Naive B cell (primary cell): ENCODE results near the gene NGEF. TPM values are rescaled to one million over a fixed set of nuclear protein-coding genes. Genes with fewer than 3 reads are reported as not detected.
A peak's percentile ranks its signal among the peaks of the same experiment; 100 is the strongest.
"Not testable (repeated sequence)": the region's sequence is repeated elsewhere in the genome, so short reads cannot be mapped to it uniquely, and the experiment has no call there.

Source experiments
- ATAC-seq, 2 donors: fragments of 150-1000 bp; cut with Tn5 transposase; 2 replicates each; pipeline ENCODE4 v1.10.0; 2021; ENCODE audit warnings: low read depth in 2 of 2, mild to moderate bottlenecking in 2 of 2, moderate library complexity in 2 of 2
- DNase-seq: peaks from one replicate; pipeline ENCODE4 v3.0.0; 2022
- H3K27ac Mint-ChIP-seq, 6 donors: one replicate each; pipeline ENCODE4 v1.8.0; 2020 to 2022; ENCODE audit warnings: mild to moderate bottlenecking in 6 of 6, mixed read lengths in 6 of 6, moderate library complexity in 5 of 6, inconsistent platforms in 2 of 6
- H3K27me3 Mint-ChIP-seq, 3 donors: one replicate each; pipeline ENCODE4 v1.8.0; 2021 to 2022; ENCODE audit warnings: mixed read lengths in 3 of 3, mild to moderate bottlenecking in 1 of 3
- H3K36me3 Mint-ChIP-seq, 2 donors: one replicate each; pipeline ENCODE4 v1.8.0; 2020 to 2022; ENCODE audit warnings: mixed read lengths in 2 of 2, inconsistent platforms in 1 of 2, mild to moderate bottlenecking in 1 of 2
- H3K4me1 Mint-ChIP-seq, 3 donors: one replicate each; pipeline ENCODE4 v1.8.0; 2020 to 2022; ENCODE audit warnings: mixed read lengths in 3 of 3, inconsistent platforms in 1 of 3, mild to moderate bottlenecking in 1 of 3, moderate library complexity in 1 of 3
- H3K4me3 Mint-ChIP-seq, 8 donors: one replicate each; pipeline ENCODE4 v1.8.0; 2020 to 2022; ENCODE audit warnings: mild to moderate bottlenecking in 8 of 8, mixed read lengths in 8 of 8, moderate library complexity in 8 of 8, inconsistent platforms in 2 of 8
- H3K9me3 Mint-ChIP-seq, 7 donors: one replicate each; pipeline ENCODE4 v1.8.0; 2020 to 2022; ENCODE audit warnings: mixed read lengths in 7 of 7, mild to moderate bottlenecking in 5 of 7, inconsistent platforms in 2 of 7, moderate library complexity in 1 of 7
- polyA plus RNA-seq, 6 donors: library from polyadenylated mRNA; unstranded; fragments of 300-500 nt; fragmentation: Illumina TruSeq; gene quantifications; one replicate each; pipeline ENCODE4 v1.2.3, GENCODE V29; 2021; ENCODE audit warnings: low read depth in 6 of 6

Gene NGEF
- polyA plus RNA-seq, 6 donors from 2014 or later, result 0.74 TPM; not detected in 5

GRCh38 chr2:232870018-232870765 lies 142.9 kb downstream of the NGEF start, which contains the start of gene SNORC:
TSS of gene SNORC (plus strand) at chr2:232870264. CDS start at chr2:232870342, 78 bp downstream.
- DNase-seq (no peak), ATAC-seq (no peak)
- Mint-ChIP-seq H3K9me3 (no peaks in the 10 kb centered on the region), H3K4me1 (peaks cover 3 to 13% (median 6%) of the 10 kb centered on the region in 3 donors), H3K36me3 (no peaks in the 10 kb centered on the region), H3K4me3 (peak within 1 kb of the TSS in 1 of 8 donors; percentile 47), H3K27ac (peak within 1 kb of the TSS in 2 of 6 donors; percentile 60 to 86), H3K27me3 (peaks cover 5 to 15% (median 5%) of the 10 kb centered on the region in 3 donors)

- no peaks in the 10 kb centered on the region for H3K36me3 Mint-ChIP-seq
- DNase-seq (no peak), ATAC-seq (no peak)
- no peaks in the 10 kb centered on the region for H3K9me3 Mint-ChIP-seq
- H3K4me1 Mint-ChIP-seq, result peaks cover 0 to 6% (median 4%) of the 10 kb centered on the region in 3 donors
- peaks cover 0 to 7% (median 4%) of the 10 kb centered on the region in 3 donors for H3K27me3 Mint-ChIP-seq
- no peak overlapping the region for H3K4me3 Mint-ChIP-seq
- peak overlapping the region in 1 of 6 donors; percentile 60 for H3K27ac Mint-ChIP-seq
Observed at GRCh38 chr2:232869138-232870017, 143.7 kb downstream of the NGEF start.

DNA sequence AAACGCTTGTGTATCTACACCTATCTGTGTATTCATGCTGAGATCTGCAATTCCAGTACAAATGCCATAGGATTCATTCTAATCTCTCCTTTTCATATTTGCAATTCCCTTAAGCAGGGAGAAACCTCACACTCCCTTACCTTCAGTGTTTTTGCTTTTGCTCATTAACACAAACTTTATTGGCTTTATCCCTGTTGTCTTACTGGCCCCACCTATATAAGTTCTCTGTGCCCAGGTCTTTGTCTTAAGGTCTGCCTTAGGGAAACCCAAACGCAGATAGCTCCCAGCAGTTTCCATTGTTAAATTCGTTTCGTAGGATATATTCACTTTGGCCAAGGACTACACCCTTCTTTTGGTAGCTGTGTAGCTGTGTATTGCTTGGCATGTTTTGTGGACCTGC lies 147.0 kb downstream of the NGEF start:
- Mint-ChIP-seq H3K27me3 (no peaks in the 10 kb centered on the region), H3K4me1 (peaks cover 0 to 4% (median 0%) of the 10 kb centered on the region in 3 donors), H3K9me3 (no peaks in the 10 kb centered on the region), H3K4me3 (no peak overlapping the region), H3K36me3 (no peaks in the 10 kb centered on the region), H3K27ac (no peak overlapping the region)
- ATAC-seq (no peak), DNase-seq (no peak)

GRCh38 chr2:232865165-232865564 lies 147.9 kb downstream of the NGEF start:
- H3K27ac Mint-ChIP-seq, result no peak overlapping the region
- H3K4me3 Mint-ChIP-seq, result no peak overlapping the region
- no peaks in the 10 kb centered on the region for H3K9me3 Mint-ChIP-seq

GRCh38 chr2:232863996-232864395 lies 149.1 kb downstream of the NGEF start:
- peaks cover 0 to 2% (median 0%) of the 10 kb centered on the region in 3 donors for H3K4me1 Mint-ChIP-seq
- ATAC-seq, result no peak
- H3K27me3 Mint-ChIP-seq, result no peaks in the 10 kb centered on the region
- peaks cover 0 to 7% of the 10 kb centered on the region in 2 donors for H3K36me3 Mint-ChIP-seq
- peak overlapping the region in 3 of 6 donors; percentile 23 to 71 (median 41) for H3K27ac Mint-ChIP-seq
- no peak overlapping the region for H3K4me3 Mint-ChIP-seq
- no peaks in the 10 kb centered on the region for H3K9me3 Mint-ChIP-seq
- no peak for DNase-seq

More at GRCh38 chr2:232865165-232865564, 147.9 kb downstream of the NGEF start:
- Mint-ChIP-seq H3K36me3 (no peaks in the 10 kb centered on the region), H3K4me1 (peaks cover 0 to 4% (median 0%) of the 10 kb centered on the region in 3 donors), H3K27me3 (no peaks in the 10 kb centered on the region)
- DNase-seq (no peak), ATAC-seq (no peak)

- ATAC-seq (no peak), DNase-seq (no peak)
- Mint-ChIP-seq H3K4me3 (no peak overlapping the region), H3K36me3 (peaks cover 12 to 21% of the 10 kb centered on the region in 2 donors), H3K27me3 (no peaks in the 10 kb centered on the region), H3K4me1 (no peaks in the 10 kb centered on the region), H3K27ac (peak overlapping the region in 1 of 6 donors; percentile 54), H3K9me3 (no peaks in the 10 kb centered on the region)
Observed at GRCh38 chr2:232861353-232861752, 151.7 kb downstream of the NGEF start.

- no peak overlapping the region for H3K4me3 Mint-ChIP-seq
- peaks cover 12 to 21% of the 10 kb centered on the region in 2 donors for H3K36me3 Mint-ChIP-seq
- no peaks in the 10 kb centered on the region for H3K9me3 Mint-ChIP-seq
- peak overlapping the region in 1 of 6 donors; percentile 24 for H3K27ac Mint-ChIP-seq
- no peaks in the 10 kb centered on the region for H3K4me1 Mint-ChIP-seq
- no peak for ATAC-seq
- no peak for DNase-seq
- H3K27me3 Mint-ChIP-seq, result no peaks in the 10 kb centered on the region
Observed at GRCh38 chr2:232860593-232861241, 152.3 kb downstream of the NGEF start.

- Mint-ChIP-seq H3K4me3 (no peak overlapping the region), H3K27ac (peak overlapping the region in 3 of 6 donors; percentile 67 to 88 (median 84)), H3K4me1 (no peaks in the 10 kb centered on the region), H3K9me3 (no peaks in the 10 kb centered on the region), H3K36me3 (peaks cover 12 to 21% of the 10 kb centered on the region in 2 donors), H3K27me3 (no peaks in the 10 kb centered on the region)
- ATAC-seq (no peak), DNase-seq (no peak)
Observed at GRCh38 chr2:232859385-232859916, 153.6 kb downstream of the NGEF start.

GRCh38 chr2:232857158-232857563 lies 155.9 kb downstream of the NGEF start:
- no peaks in the 10 kb centered on the region for H3K27me3 Mint-ChIP-seq
- no peaks in the 10 kb centered on the region for H3K9me3 Mint-ChIP-seq
- ATAC-seq, result no peak
- peak overlapping the region in 2 of 6 donors; percentile 20 to 28 for H3K27ac Mint-ChIP-seq
- peaks cover 17 to 21% of the 10 kb centered on the region in 2 donors for H3K36me3 Mint-ChIP-seq
- peaks cover 0 to 10% (median 0%) of the 10 kb centered on the region in 3 donors for H3K4me1 Mint-ChIP-seq
- H3K4me3 Mint-ChIP-seq, result no peak overlapping the region
- no peak for DNase-seq

DNA sequence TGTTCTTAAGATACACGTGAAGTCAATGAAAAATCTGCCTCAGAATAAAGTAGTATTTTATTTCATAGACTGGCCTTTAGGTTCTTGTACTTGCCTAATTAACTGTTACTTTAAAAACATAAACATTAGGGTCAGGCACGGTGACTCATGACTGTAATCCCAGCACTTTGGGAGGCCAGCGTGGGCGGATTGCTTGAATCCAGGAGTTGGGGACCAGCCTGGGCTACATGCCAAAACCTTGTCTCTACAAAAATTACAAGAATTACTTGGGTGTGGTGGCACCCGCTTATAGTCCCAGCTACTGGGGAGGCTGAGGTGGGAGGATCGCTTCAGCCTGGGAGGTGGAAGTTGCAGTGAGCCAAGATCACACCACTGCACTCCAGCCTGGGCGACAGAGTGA lies 159.0 kb downstream of the NGEF start:
- Mint-ChIP-seq H3K27ac (peak overlapping the region in 1 of 6 donors; percentile 28), H3K27me3 (no peaks in the 10 kb centered on the region), H3K4me1 (peaks cover 0 to 14% (median 0%) of the 10 kb centered on the region in 3 donors), H3K36me3 (peaks cover 16 to 30% of the 10 kb centered on the region in 2 donors), H3K4me3 (no peak overlapping the region), H3K9me3 (no peaks in the 10 kb centered on the region)
- no peak for DNase-seq
- no peak for ATAC-seq

DNA sequence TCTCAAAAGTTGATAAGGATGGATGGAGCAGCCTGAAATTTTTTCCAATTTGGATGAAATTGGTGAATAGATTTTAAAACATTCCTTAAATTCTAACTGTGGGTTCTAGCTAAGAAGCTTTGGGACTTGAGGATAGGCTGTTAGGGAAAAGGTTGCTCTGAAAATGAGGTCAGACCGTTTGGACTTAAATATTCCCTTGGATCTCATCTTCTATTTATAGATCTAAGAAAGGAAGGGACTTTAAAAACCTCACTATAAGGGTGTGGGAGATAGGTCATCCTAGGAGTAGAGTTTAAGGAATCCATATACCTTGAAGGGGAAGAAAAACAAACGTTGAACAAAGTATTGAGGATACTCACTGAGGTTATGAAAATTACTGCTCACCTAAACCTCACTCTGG lies 160.4 kb downstream of the NGEF start:
- H3K36me3 Mint-ChIP-seq, result peaks cover 12 to 37% of the 10 kb centered on the region in 2 donors
- H3K9me3 Mint-ChIP-seq, result no peaks in the 10 kb centered on the region
- H3K27ac Mint-ChIP-seq, result no peak overlapping the region
- H3K27me3 Mint-ChIP-seq, result no peaks in the 10 kb centered on the region
- DNase-seq (no peak), ATAC-seq (no peak)
- H3K4me3 Mint-ChIP-seq, result no peak overlapping the region
- peaks cover 0 to 14% (median 0%) of the 10 kb centered on the region in 3 donors for H3K4me1 Mint-ChIP-seq

DNA sequence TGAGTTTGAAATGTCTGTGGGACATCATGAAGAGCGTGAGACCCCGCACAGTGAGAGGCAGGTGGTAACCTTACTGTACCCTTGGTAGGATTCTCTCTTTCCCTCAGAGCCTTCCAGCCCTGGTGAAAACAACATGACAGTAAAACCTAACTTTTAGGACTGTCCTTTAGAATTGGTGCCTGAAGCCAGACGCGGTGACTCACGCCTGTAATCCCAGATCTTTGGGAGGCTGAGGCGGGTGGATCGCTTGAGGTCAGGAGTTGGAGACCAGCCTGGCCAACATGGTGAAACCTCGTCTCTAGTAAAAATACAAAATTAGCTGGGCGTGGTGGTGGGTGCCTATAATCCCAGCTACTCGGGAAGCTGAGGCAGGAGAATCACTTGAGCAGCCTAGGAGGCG lies 161.0 kb downstream of the NGEF start:
- not testable (repeated sequence) for DNase-seq, H3K9me3 Mint-ChIP-seq, H3K4me3 Mint-ChIP-seq, H3K27me3 Mint-ChIP-seq, ATAC-seq
- peaks cover 0 to 14% (median 0%) of the 10 kb centered on the region in 3 donors for H3K4me1 Mint-ChIP-seq
- peaks cover 7 to 37% of the 10 kb centered on the region in 2 donors for H3K36me3 Mint-ChIP-seq
- H3K27ac Mint-ChIP-seq, result peak overlapping the region in 3 of 6 donors; percentile 52 to 74 (median 60)

DNA sequence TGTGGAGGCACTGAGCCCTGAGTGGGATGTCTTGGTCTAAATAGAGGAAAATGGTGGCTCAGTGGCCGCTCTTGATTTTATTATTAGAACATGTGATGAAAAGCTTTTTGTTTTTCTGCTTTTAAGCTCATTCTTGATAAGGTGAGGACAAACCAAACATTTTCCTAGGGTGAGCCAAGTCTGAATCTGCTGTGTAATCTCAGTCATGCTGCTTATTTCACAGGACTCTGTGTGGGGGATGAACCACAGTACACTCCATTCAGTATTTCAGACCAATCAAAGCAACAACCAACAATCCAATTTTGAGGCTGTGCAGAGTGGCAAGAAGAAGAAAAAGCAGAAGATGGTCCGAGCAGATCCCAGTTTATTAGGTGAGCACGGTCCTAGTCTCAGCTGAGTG lies 163.0 kb downstream of the NGEF start:
- Mint-ChIP-seq H3K4me1 (peaks cover 0 to 14% (median 0%) of the 10 kb centered on the region in 3 donors), H3K27ac (peak overlapping the region in 1 of 6 donors; percentile 63), H3K4me3 (no peak overlapping the region), H3K9me3 (no peaks in the 10 kb centered on the region), H3K27me3 (no peaks in the 10 kb centered on the region), H3K36me3 (peaks cover 10 to 47% of the 10 kb centered on the region in 2 donors)
- ATAC-seq (no peak), DNase-seq (no peak)
